ENCODE results near the gene TTC13.

TTC13 gene

GRCh38 chr1:230909974-230910754 is 68.5 kb downstream of the TTC13 start:
- TF ChIP-seq, protein P1, sequence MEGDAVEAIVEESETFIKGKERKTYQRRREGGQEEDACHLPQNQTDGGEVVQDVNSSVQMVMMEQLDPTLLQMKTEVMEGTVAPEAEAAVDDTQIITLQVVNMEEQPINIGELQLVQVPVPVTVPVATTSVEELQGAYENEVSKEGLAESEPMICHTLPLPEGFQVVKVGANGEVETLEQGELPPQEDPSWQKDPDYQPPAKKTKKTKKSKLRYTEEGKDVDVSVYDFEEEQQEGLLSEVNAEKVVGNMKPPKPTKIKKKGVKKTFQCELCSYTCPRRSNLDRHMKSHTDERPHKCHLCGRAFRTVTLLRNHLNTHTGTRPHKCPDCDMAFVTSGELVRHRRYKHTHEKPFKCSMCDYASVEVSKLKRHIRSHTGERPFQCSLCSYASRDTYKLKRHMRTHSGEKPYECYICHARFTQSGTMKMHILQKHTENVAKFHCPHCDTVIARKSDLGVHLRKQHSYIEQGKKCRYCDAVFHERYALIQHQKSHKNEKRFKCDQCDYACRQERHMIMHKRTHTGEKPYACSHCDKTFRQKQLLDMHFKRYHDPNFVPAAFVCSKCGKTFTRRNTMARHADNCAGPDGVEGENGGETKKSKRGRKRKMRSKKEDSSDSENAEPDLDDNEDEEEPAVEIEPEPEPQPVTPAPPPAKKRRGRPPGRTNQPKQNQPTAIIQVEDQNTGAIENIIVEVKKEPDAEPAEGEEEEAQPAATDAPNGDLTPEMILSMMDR (IDR thresholded peaks at IDR 0.05), result no peak

GRCh38 chr1:230907472-230908205 is 71.0 kb downstream of the TTC13 start:
- TF ChIP-seq, protein P1 (IDR thresholded peaks at IDR 0.05), result no peak

GRCh38 chr1:230906226-230906625 is 72.4 kb downstream of the TTC13 start:
- TF ChIP-seq, protein P1 (IDR thresholded peaks at IDR 0.05), result no peak

DNA sequence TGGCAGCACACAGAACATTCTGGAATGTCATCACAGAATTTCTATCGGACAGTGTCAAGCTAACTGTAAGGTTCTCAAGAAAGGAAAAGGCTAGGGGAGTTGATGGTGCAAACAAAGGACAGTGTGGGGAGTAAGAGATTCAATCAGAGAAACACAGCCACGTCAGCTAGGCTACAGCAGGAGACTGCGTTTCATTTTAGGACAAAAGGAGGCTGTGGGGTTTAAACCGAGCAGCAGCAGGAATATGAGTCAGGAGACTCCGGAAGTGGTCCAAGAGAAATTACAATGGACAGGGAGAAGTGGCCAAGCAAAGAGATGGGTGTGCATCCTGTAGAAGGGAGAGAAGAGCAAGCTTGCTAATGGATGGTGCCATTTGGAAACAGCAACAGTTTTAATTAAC is 72.9 kb downstream of the TTC13 start:
- TF ChIP-seq, protein P1 (IDR thresholded peaks at IDR 0.05), result no peak

GRCh38 chr1:230902349-230902923 is 76.2 kb downstream of the TTC13 start:
- TF ChIP-seq, protein P1 (IDR thresholded peaks at IDR 0.05), result no peak

DNA sequence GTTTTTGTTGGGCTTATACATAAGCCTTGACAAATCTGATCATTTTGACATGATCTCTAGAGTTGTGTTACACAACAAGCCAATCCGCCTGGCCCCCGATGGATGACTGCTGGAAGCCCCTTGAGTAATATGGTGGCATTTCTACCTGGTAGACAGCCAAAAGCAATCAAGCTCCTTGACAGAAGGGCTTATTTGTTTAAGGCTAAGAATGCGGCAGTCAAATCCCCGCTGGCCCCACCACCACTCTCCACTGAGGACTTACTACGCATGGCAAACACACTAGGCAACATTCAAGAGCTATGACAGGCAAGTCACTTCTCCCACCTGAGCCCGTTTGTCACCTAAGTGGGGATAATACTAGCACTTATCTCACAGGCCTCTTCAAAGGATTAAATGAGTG is 77.0 kb downstream of the TTC13 start:
- TF ChIP-seq, protein P1 (IDR thresholded peaks at IDR 0.05), result no peak

DNA sequence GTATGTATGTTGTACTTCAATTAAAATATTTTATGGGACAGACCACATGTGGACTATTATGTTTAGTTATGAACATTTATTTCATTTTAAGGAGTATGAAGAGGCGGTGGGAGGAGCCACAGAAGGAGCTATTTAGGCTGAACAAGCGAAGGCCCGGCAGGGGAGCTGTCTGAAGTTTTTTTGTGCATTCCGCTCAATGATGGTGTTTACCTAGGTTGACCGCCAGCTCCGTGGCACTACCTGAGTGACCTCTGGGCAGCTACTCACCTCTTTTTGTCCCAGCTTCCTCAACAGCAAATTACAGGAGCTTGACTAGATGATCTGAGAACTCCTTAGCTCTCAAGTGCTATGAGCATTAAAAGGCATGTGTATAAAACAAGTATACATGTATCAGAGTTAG is 77.7 kb downstream of the TTC13 start:
- TF ChIP-seq, protein P1 (IDR thresholded peaks at IDR 0.05), result no peak
